Measurements from ENCODE around the gene GPR68. TPM values are rescaled to one million over a fixed set of nuclear protein-coding genes. Genes with fewer than 3 reads are reported as not detected.

The GPR68 gene
- total and polyA plus RNA-seq, 2 of the 4 experiments (the other 2 are of a cell fraction), result 0.72 to 0.94 TPM

- Histone ChIP-seq H4K91ac (ENCODE audit: insufficient read depth, low read depth, low read length) (no peak overlapping the region), H4K20me1 (ENCODE audit: insufficient read depth, low read length) (no peaks in the 10 kb centered on the region), H3K14ac (replicated peaks; ENCODE audit: low read depth, low read length) (no peak overlapping the region), H3K27me3 (ENCODE audit: control insufficient read depth, insufficient read depth, low read length) (peaks cover 3% of the 10 kb centered on the region), H4K5ac (ENCODE audit: low read depth, low read length) (no peak overlapping the region), H3K9ac (ENCODE audit: low read depth, low read length) (no peak overlapping the region), H3K4ac (ENCODE audit: low read depth, low read length) (no peak overlapping the region), H2BK20ac (ENCODE audit: low read depth, low read length) (no peak overlapping the region), H2BK5ac (ENCODE audit: low read depth, low read length, poor library complexity, severe bottlenecking) (no peak overlapping the region), H3K4me2 (ENCODE audit: low read depth, low read length) (no peak overlapping the region), H2AFZ (replicated peaks; ENCODE audit: low read length, poor library complexity) (no peak overlapping the region), H3K79me1 (ENCODE audit: low read depth in 1 of 2, low read length in 2 of 2) (no peaks in the 10 kb centered on the region), H4K8ac (ENCODE audit: low read depth in 2 of 2, low read length in 2 of 2) (no peak overlapping the region), H3K56ac (ENCODE audit: extremely low read depth, insufficient read depth, low read length) (no peak overlapping the region), H3K36me3 (ENCODE audit: control insufficient read depth, insufficient read depth, low read length) (no peaks in the 10 kb centered on the region), H3K9me1 (ENCODE audit: insufficient read depth, low read length) (peaks cover 2% of the 10 kb centered on the region; the same call in 1 of the 2 replicates), H3K9me3 (ENCODE audit: control insufficient read depth, insufficient read depth, low read length) (no peaks in the 10 kb centered on the region), H3K18ac (ENCODE audit: low read depth, low read length) (no peak overlapping the region), H3K23ac (ENCODE audit: low read depth, low read length) (no peak overlapping the region), H2BK15ac (ENCODE audit: low read depth, low read length) (no peak overlapping the region), H3K27ac (ENCODE audit: insufficient read depth, low read length) (no peak overlapping the region), H2BK120ac (ENCODE audit: low read depth, low read length) (no peak overlapping the region), H2AK9ac (replicated peaks; ENCODE audit: low read depth, low read length, poor library complexity) (no peak overlapping the region), H2AK5ac (ENCODE audit: low read depth, low read length) (no peak overlapping the region), H3K4me1 (ENCODE audit: control insufficient read depth, insufficient read depth, low read length) (peaks cover 2% of the 10 kb centered on the region; the same call in 1 of the 2 replicates), H3K4me3 (ENCODE audit: insufficient read depth, low read depth, low read length) (no peak overlapping the region)
- in situ Hi-C loops (cut with MboI; ENCODE audit: low sequenced_read_pairs), result no loop called here
- CTCF ChIA-PET, result no interaction called here
- DNase-seq, result no peak
- TF ChIP-seq SMC3 (IDR thresholded peaks at IDR 0.05; ENCODE audit: low read depth, low read length) (no peak), CTCF (conservative IDR thresholded peaks at IDR 0.05; ENCODE audit: low read depth, low read length) (no peak), BHLHE40 (IDR thresholded peaks at IDR 0.05; ENCODE audit: low read depth, low read length) (no peak), RFX5 (IDR thresholded peaks at IDR 0.05; ENCODE audit: low read depth, low read length) (no peak), FOS (IDR thresholded peaks at IDR 0.05; ENCODE audit: low read depth, low read length) (no peak), RAD21 (IDR thresholded peaks at IDR 0.05; ENCODE audit: low read length) (no peak), CHD1 (IDR thresholded peaks at IDR 0.05; ENCODE audit: low read depth, low read length) (no peak), USF2 (IDR thresholded peaks at IDR 0.05; ENCODE audit: low read depth, low read length) (no peak), MXI1 (IDR thresholded peaks at IDR 0.05; ENCODE audit: borderline replicate concordance, low read depth, low read length) (no peak), RCOR1 (IDR thresholded peaks at IDR 0.05; ENCODE audit: insufficient replicate concordance, low read length) (no peak), MAFK (IDR thresholded peaks at IDR 0.05; ENCODE audit: low read depth, low read length) (no peak), MAZ (IDR thresholded peaks at IDR 0.05; ENCODE audit: borderline replicate concordance, low read depth, low read length) (no peak)
- POLR2A ChIA-PET (ENCODE audit: unreplicated experiment), result no interaction called here
- intact Hi-C loops (cut with micrococcal nuclease), result no loop called here
- no peak for ATAC-seq (ENCODE audit: low read depth)
- 80% methylated on average over 4 of the region's 10 CpGs; no CpG with 5 or more reads in 1 of the 2 experiments for WGBS, 2 experiments (ENCODE audit: extremely low coverage in 2 of 2, insufficient read length in 1 of 2)
- dilution Hi-C loops (cut with HindIII; ENCODE audit: low sequenced_read_pairs, unreplicated experiment), result no loop called here
- no TSS peak for BruUV-seq (replicated peaks)
Observed at GRCh38 chr14:91279354-91279753, 34.9 kb upstream of the GPR68 start.

Measured in IMR-90 (cell line).